Measurements from ENCODE around the gene SHANK1.
A peak's percentile ranks its signal among the peaks of the same experiment; 100 is the strongest.

SHANK1 gene

DNA sequence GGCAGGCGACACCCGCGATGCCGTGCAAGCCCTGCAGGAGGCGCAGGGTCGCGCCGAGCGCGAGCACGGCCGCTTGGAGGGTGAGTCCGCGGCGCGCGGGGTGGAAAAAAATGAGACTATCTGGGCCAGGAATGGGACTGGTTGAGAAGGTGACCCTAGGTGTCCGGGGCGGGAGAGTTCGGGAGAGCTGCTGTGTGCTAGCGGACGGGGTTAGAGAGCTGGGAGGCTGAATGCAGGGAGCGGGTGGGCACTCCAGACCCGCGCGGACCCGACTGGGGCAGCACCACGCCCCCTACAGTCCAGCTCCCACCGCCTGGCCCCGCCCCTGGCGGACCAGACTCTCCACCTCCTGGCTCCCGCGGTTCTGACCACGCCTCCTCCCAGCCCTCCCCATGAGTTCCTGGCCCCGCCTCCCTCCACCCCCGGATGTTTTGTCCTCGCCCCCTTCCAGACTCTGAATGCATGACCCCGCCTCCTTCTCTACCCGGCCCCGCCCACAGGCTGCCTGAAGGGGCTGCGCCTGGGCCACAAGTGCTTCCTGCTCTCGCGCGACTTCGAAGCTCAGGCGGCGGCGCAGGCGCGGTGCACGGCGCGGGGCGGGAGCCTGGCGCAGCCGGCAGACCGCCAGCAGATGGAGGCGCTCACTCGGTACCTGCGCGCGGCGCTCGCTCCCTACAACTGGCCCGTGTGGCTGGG is 5.1 kb upstream of the SHANK1 start (continued):
- TF ChIP-seq ZFHX2 (tag by site-specific recombination; conservative IDR thresholded peaks at IDR 0.05), result peak; percentile 82
- TF ChIP-seq ZNF624 (tag by site-specific recombination; IDR thresholded peaks at IDR 0.05), result no peak
- TF ChIP-seq GLIS1 (tag by site-specific recombination; IDR thresholded peaks at IDR 0.05), result peak; percentile 88
- peak; percentile 40; the same call in 1 of the 2 replicates for TF ChIP-seq KLF7 (tag by site-specific recombination; IDR thresholded peaks at IDR 0.05; ENCODE audit: borderline replicate concordance)
- TF ChIP-seq ZBTB17 (tag by site-specific recombination; IDR thresholded peaks at IDR 0.05), result no peak; the same call in 1 of the 2 replicates
- no peak for TF ChIP-seq ZNF701 (tag by site-specific recombination; IDR thresholded peaks at IDR 0.05)
- TF ChIP-seq ZNF211 (tag by site-specific recombination; IDR thresholded peaks at IDR 0.05; ENCODE audit: low read depth), result no peak
- peak; percentile 75; the same call in 1 of the 2 replicates for TF ChIP-seq ZFP37 (tag by site-specific recombination; IDR thresholded peaks at IDR 0.05)
- peak; percentile 4; the same call in 1 of the 2 replicates for TF ChIP-seq ZIC2 (tag by site-specific recombination; IDR thresholded peaks at IDR 0.05)
- TF ChIP-seq ZNF513 (tag by site-specific recombination; IDR thresholded peaks at IDR 0.05), result no peak
- peak; percentile 97 for TF ChIP-seq SP3 (tag by site-specific recombination; IDR thresholded peaks at IDR 0.05)
- TF ChIP-seq HOXA7 (CRISPR knock-in tag; IDR thresholded peaks at IDR 0.05; ENCODE audit: borderline replicate concordance), result no peak
- TF ChIP-seq ZSCAN23 (tag by site-specific recombination; IDR thresholded peaks at IDR 0.05), result no peak
- TF ChIP-seq FEZF1 (tag by site-specific recombination; IDR thresholded peaks at IDR 0.05), result no peak; the same call in 1 of the 2 replicates
- TF ChIP-seq TRIM28 (IDR thresholded peaks at IDR 0.05; ENCODE audit: borderline replicate concordance, low read length), result no peak
- TF ChIP-seq ZXDB (tag by site-specific recombination; IDR thresholded peaks at IDR 0.05), result peak; percentile 70
- TF ChIP-seq KLF8 (tag by site-specific recombination; IDR thresholded peaks at IDR 0.05), result peak; percentile 92; the same call in 1 of the 2 replicates
- TF ChIP-seq ZNF133 (tag by site-specific recombination; IDR thresholded peaks at IDR 0.05), result 0 out of 2 replicates have a peak, but pooled peaks have one; percentile 8
- TF ChIP-seq ZNF548 (tag by site-specific recombination; IDR thresholded peaks at IDR 0.05), result no peak
- TF ChIP-seq, protein P1, sequence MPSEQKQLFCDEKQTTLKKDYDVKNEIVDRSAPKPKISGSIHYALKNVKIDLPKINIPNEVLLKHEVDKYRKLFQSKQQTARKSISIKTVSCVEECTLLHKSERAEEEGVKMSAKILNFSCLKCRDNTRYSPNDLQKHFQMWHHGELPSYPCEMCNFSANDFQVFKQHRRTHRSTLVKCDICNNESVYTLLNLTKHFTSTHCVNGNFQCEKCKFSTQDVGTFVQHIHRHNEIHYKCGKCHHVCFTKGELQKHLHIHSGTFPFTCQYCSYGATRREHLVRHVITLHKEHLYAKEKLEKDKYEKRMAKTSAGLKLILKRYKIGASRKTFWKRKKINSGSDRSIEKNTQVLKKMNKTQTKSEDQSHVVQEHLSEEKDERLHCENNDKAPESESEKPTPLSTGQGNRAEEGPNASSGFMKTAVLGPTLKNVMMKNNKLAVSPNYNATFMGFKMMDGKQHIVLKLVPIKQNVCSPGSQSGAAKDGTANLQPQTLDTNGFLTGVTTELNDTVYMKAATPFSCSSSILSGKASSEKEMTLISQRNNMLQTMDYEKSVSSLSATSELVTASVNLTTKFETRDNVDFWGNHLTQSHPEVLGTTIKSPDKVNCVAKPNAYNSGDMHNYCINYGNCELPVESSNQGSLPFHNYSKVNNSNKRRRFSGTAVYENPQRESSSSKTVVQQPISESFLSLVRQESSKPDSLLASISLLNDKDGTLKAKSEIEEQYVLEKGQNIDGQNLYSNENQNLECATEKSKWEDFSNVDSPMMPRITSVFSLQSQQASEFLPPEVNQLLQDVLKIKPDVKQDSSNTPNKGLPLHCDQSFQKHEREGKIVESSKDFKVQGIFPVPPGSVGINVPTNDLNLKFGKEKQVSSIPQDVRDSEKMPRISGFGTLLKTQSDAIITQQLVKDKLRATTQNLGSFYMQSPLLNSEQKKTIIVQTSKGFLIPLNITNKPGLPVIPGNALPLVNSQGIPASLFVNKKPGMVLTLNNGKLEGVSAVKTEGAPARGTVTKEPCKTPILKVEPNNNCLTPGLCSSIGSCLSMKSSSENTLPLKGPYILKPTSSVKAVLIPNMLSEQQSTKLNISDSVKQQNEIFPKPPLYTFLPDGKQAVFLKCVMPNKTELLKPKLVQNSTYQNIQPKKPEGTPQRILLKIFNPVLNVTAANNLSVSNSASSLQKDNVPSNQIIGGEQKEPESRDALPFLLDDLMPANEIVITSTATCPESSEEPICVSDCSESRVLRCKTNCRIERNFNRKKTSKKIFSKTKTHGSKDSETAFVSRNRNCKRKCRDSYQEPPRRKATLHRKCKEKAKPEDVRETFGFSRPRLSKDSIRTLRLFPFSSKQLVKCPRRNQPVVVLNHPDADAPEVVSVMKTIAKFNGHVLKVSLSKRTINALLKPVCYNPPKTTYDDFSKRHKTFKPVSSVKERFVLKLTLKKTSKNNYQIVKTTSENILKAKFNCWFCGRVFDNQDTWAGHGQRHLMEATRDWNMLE (tag by site-specific recombination; conservative IDR thresholded peaks at IDR 0.05; ENCODE audit: low read depth), result no peak
- TF ChIP-seq ZNF239 (tag by site-specific recombination; IDR thresholded peaks at IDR 0.05), result peak; percentile 77; the same call in 1 of the 2 replicates
- no peak for TF ChIP-seq ZNF707 (tag by site-specific recombination; IDR thresholded peaks at IDR 0.05)
- no peak for TF ChIP-seq ZNF37A (tag by site-specific recombination; IDR thresholded peaks at IDR 0.05)
- peak; percentile 80; the same call in 1 of the 2 replicates for TF ChIP-seq ZNF501 (tag by site-specific recombination; IDR thresholded peaks at IDR 0.05)
- TF ChIP-seq ZNF175 (tag by site-specific recombination; IDR thresholded peaks at IDR 0.05), result no peak
- no peak for TF ChIP-seq ZNF658 (tag by site-specific recombination; IDR thresholded peaks at IDR 0.05)
- TF ChIP-seq, protein P2, sequence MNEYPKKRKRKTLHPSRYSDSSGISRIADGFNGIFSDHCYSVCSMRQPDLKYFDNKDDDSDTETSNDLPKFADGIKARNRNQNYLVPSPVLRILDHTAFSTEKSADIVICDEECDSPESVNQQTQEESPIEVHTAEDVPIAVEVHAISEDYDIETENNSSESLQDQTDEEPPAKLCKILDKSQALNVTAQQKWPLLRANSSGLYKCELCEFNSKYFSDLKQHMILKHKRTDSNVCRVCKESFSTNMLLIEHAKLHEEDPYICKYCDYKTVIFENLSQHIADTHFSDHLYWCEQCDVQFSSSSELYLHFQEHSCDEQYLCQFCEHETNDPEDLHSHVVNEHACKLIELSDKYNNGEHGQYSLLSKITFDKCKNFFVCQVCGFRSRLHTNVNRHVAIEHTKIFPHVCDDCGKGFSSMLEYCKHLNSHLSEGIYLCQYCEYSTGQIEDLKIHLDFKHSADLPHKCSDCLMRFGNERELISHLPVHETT (tag by site-specific recombination; IDR thresholded peaks at IDR 0.05), result 0 out of 2 replicates have a peak, but pooled peaks have one; percentile 21
- no peak for TF ChIP-seq ZNF664 (tag by site-specific recombination; IDR thresholded peaks at IDR 0.05)
- no peak for TF ChIP-seq ZNF830 (tag by site-specific recombination; IDR thresholded peaks at IDR 0.05; ENCODE audit: low read depth)
- TF ChIP-seq, protein P3, sequence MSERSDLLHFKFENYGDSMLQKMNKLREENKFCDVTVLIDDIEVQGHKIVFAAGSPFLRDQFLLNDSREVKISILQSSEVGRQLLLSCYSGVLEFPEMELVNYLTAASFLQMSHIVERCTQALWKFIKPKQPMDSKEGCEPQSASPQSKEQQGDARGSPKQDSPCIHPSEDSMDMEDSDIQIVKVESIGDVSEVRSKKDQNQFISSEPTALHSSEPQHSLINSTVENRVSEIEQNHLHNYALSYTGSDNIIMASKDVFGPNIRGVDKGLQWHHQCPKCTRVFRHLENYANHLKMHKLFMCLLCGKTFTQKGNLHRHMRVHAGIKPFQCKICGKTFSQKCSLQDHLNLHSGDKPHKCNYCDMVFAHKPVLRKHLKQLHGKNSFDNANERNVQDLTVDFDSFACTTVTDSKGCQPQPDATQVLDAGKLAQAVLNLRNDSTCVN (tag by site-specific recombination; optimal IDR thresholded peaks at IDR 0.05), result peak; percentile 95
- no peak for TF ChIP-seq ZBTB1 (tag by site-specific recombination; IDR thresholded peaks at IDR 0.05)
- no peak for TF ChIP-seq ZNF521 (tag by site-specific recombination; IDR thresholded peaks at IDR 0.05)
- no peak for TF ChIP-seq ZNF555 (tag by site-specific recombination; conservative IDR thresholded peaks at IDR 0.05)
- no peak for TF ChIP-seq ZFP3 (tag by site-specific recombination; IDR thresholded peaks at IDR 0.05; ENCODE audit: low read depth)
